Neural progenitor cell (in vitro differentiated cells): ENCODE measurements around the gene RPUSD1. TPM values are rescaled to one million over a fixed set of nuclear protein-coding genes. Genes with fewer than 3 reads are reported as not detected.

ENCODE experiments used
- DNase-seq: peaks from one replicate; pipeline ENCODE4 v3.0.0-alpha.2; 2016; ENCODE audit warnings: low spot score
- H2AFZ ChIP-seq: fragments of 200-600 bp; sonication (generic); replicated peaks from 2 replicates; pipeline ENCODE4 v1.6.1; 2016; ENCODE audit warnings: antibody characterized with exemption
- H3F3A ChIP-seq: fragments of 200-600 bp; sonication (generic); 2 replicates; pipeline ENCODE4 v1.6.1; 2016; ENCODE audit warnings: antibody characterized with exemption, low read depth
- H3K27ac ChIP-seq: fragments of 200-600 bp; sonication (generic); 2 replicates; pipeline ENCODE4 v1.5.1; 2016; ENCODE audit warnings: mild to moderate bottlenecking
- H3K27me3 ChIP-seq: fragments of 200-600 bp; sonication (generic); 2 replicates; pipeline ENCODE4 v1.6.1; 2016; ENCODE audit warnings: mild to moderate bottlenecking, moderate library complexity
- H3K36me3 ChIP-seq: fragments of 200-600 bp; sonication (generic); 2 replicates; pipeline ENCODE4 v1.5.1; 2016
- H3K4me1 ChIP-seq: fragments of 200-600 bp; sonication (generic); 2 replicates; pipeline ENCODE4 v1.6.1; 2016; ENCODE audit warnings: mixed run types
- H3K4me2 ChIP-seq: fragments of 200-600 bp; sonication (generic); 2 replicates; pipeline ENCODE4 v1.6.1; 2016
- H3K4me3 ChIP-seq: fragments of 200-600 bp; sonication (generic); 2 replicates; pipeline ENCODE4 v1.5.1; 2016
- H3K79me2 ChIP-seq: fragments of 200-600 bp; sonication (generic); 2 replicates; pipeline ENCODE4 v1.6.1; 2016; ENCODE audit warnings: low read depth
- H3K9ac ChIP-seq: fragments of 200-600 bp; sonication (generic); 2 replicates; pipeline ENCODE4 v1.6.1; 2016
- H3K9me3 ChIP-seq: fragments of 200-600 bp; sonication (generic); 2 replicates; pipeline ENCODE4 v1.5.1; 2016; ENCODE audit warnings: low read depth
- H4K20me1 ChIP-seq: fragments of 200-600 bp; sonication (generic); 2 replicates; pipeline ENCODE4 v1.6.1; 2016; ENCODE audit warnings: low read depth
- H3K27ac Mint-ChIP-seq: 3 replicates; pipeline ENCODE4 v1.8.0; 2021; ENCODE audit warnings: mixed read lengths
- H3K27me3 Mint-ChIP-seq: 2 replicates; pipeline ENCODE4 v1.8.0; 2022; ENCODE audit warnings: low read depth, mild to moderate bottlenecking, inconsistent platforms, moderate library complexity, mixed read lengths; ENCODE audit not compliant: insufficient read depth
- H3K36me3 Mint-ChIP-seq: 3 replicates; pipeline ENCODE4 v1.8.0; 2021; ENCODE audit warnings: mixed read lengths
- H3K4me1 Mint-ChIP-seq: 3 replicates; pipeline ENCODE4 v1.8.0; 2021; ENCODE audit warnings: mixed read lengths
- H3K4me3 Mint-ChIP-seq: 3 replicates; pipeline ENCODE4 v1.8.0; 2021; ENCODE audit warnings: mild to moderate bottlenecking, moderate library complexity, mixed read lengths
- H3K9me3 Mint-ChIP-seq: 3 replicates; pipeline ENCODE4 v1.8.0; 2020; ENCODE audit warnings: mixed read lengths
- CTCF ChIP-seq: fragments of 200-600 bp; sonication (generic); IDR thresholded peaks from 2 replicates; pipeline ENCODE4 v1.5.1; 2017; ENCODE audit warnings: antibody characterized with exemption, mild to moderate bottlenecking
- EZH2 ChIP-seq: fragments of 200-600 bp; sonication (generic); IDR thresholded peaks from 2 replicates; pipeline ENCODE4 v1.6.1; 2017; ENCODE audit warnings: antibody characterized with exemption, mild to moderate bottlenecking, moderate library complexity
- EZH2phosphoT487 ChIP-seq: fragments of 200-600 bp; sonication (generic); IDR thresholded peaks from 2 replicates; pipeline ENCODE4 v1.6.1; 2017; ENCODE audit warnings: antibody characterized with exemption
- total RNA-seq: library from RNA; depleted of rRNA; stranded (reverse); fragments of >200 nt; gene quantifications from 2 replicates; pipeline ENCODE4 v1.2.3, GENCODE V29; 2015; ENCODE audit warnings: low replicate concordance

The RPUSD1 gene
- total RNA-seq, 1 donor from 2014 or later, result 5.6 TPM

- Histone ChIP-seq H3K9me3 (no peaks in the 10 kb centered on the region), H3K27me3 (no peaks in the 10 kb centered on the region), H3F3A (no peaks in the 10 kb centered on the region), H3K9ac (no peak overlapping the region), H3K4me2 (no peak overlapping the region), H3K4me3 (no peak overlapping the region), H2AFZ (no peak overlapping the region), H3K4me1 (peaks cover 7% of the 10 kb centered on the region), H3K27ac (no peak overlapping the region), H4K20me1 (peaks cover 39% of the 10 kb centered on the region), H3K79me2 (peaks cover 17% of the 10 kb centered on the region), H3K36me3 (no peaks in the 10 kb centered on the region)
- H3K36me3 Mint-ChIP-seq, result peaks cover 9% of the 10 kb centered on the region
- no peak for DNase-seq
- peak overlapping the region; percentile 21 for H3K4me3 Mint-ChIP-seq
- no peaks in the 10 kb centered on the region for H3K9me3 Mint-ChIP-seq
- H3K4me1 Mint-ChIP-seq, result peaks cover 3% of the 10 kb centered on the region
- TF ChIP-seq EZH2phosphoT487, result no peak
- no peak for TF ChIP-seq EZH2
- no peak for TF ChIP-seq CTCF
- H3K27ac Mint-ChIP-seq, result no peak overlapping the region
- H3K27me3 Mint-ChIP-seq, result peaks cover 5% of the 10 kb centered on the region
Observed at GRCh38 chr16:793414-793813, 5.2 kb upstream of the RPUSD1 start.

- TF ChIP-seq EZH2phosphoT487, result no peak
- no peak for TF ChIP-seq CTCF
- no peak for TF ChIP-seq EZH2
Observed at GRCh38 chr16:792221-792995, 4.2 kb upstream of the RPUSD1 start.

GRCh38 chr16:791131-791530 is 3.0 kb upstream of the RPUSD1 start:
- Histone ChIP-seq H2AFZ (no peak overlapping the region), H3K9ac (no peak overlapping the region), H3F3A (no peaks in the 10 kb centered on the region), H4K20me1 (peaks cover 51% of the 10 kb centered on the region), H3K4me1 (peaks cover 7% of the 10 kb centered on the region), H3K27me3 (no peaks in the 10 kb centered on the region), H3K79me2 (peaks cover 27% of the 10 kb centered on the region), H3K9me3 (no peaks in the 10 kb centered on the region), H3K4me2 (no peak overlapping the region), H3K36me3 (no peaks in the 10 kb centered on the region), H3K27ac (no peak overlapping the region), H3K4me3 (no peak overlapping the region)
- peaks cover 5% of the 10 kb centered on the region for H3K4me1 Mint-ChIP-seq
- no peak overlapping the region for H3K27ac Mint-ChIP-seq
- no peaks in the 10 kb centered on the region for H3K9me3 Mint-ChIP-seq
- peaks cover 2% of the 10 kb centered on the region for H3K27me3 Mint-ChIP-seq
- TF ChIP-seq CTCF (no peak), EZH2phosphoT487 (no peak), EZH2 (no peak)
- no peak for DNase-seq
- H3K36me3 Mint-ChIP-seq, result peaks cover 6% of the 10 kb centered on the region
- peak overlapping the region; percentile 77 for H3K4me3 Mint-ChIP-seq

More at GRCh38 chr16:792221-792995, 4.2 kb upstream of the RPUSD1 start:
- H3K27ac Mint-ChIP-seq, result no peak overlapping the region
- H3K27me3 Mint-ChIP-seq, result peaks cover 2% of the 10 kb centered on the region
- no peak overlapping the region for H3K27ac ChIP-seq
- no peaks in the 10 kb centered on the region for H3K36me3 ChIP-seq
- H3K4me1 ChIP-seq, result peaks cover 7% of the 10 kb centered on the region
- no peak for DNase-seq
- H3K9me3 ChIP-seq, result no peaks in the 10 kb centered on the region
- H3K36me3 Mint-ChIP-seq, result peaks cover 6% of the 10 kb centered on the region
- no peaks in the 10 kb centered on the region for H3F3A ChIP-seq
- peaks cover 5% of the 10 kb centered on the region for H3K4me1 Mint-ChIP-seq
- no peak overlapping the region for H3K4me2 ChIP-seq
- peaks cover 45% of the 10 kb centered on the region for H4K20me1 ChIP-seq
- H3K4me3 Mint-ChIP-seq, result no peak overlapping the region
- no peak overlapping the region for H3K4me3 ChIP-seq
- H3K27me3 ChIP-seq, result no peaks in the 10 kb centered on the region
- peaks cover 24% of the 10 kb centered on the region for H3K79me2 ChIP-seq
- H3K9ac ChIP-seq, result no peak overlapping the region
- H3K9me3 Mint-ChIP-seq, result no peaks in the 10 kb centered on the region
- no peak overlapping the region for H2AFZ ChIP-seq
